T47D (cell line): Measurements from ENCODE around the gene PAPLN.
"Not testable (repeated sequence)": the region's sequence is repeated elsewhere in the genome, so short reads cannot be mapped to it uniquely, and the experiment has no call there.

Experiments used
- DNase-seq, 2 experiments: peaks; one replicate each; pipeline versions ENCODE4 v3.0.0 to v3.0.0-alpha.2; 2011 to 2012; ENCODE audit warnings: low read depth in 1 of 2, low spot score in 1 of 2
- JUND ChIP-seq: IDR thresholded peaks from 2 replicates; pipeline ENCODE4 v1.6.1; 2012; ENCODE audit warnings: low read depth
- in situ Hi-C: cut with HindIII; loops from 2 replicates; pipeline ENCODE4 v1.10.0; 2016; ENCODE audit warnings: low sequenced_read_pairs, low pct_unique_long_range_greater_than_20kb

PAPLN gene

GRCh38 chr14:73237219-73237785 lies at the start of gene PAPLN:
Gene PAPLN (plus strand): TSS chr14:73237506. CDS start chr14:73239779, 2,273 bp downstream.
- no peak for TF ChIP-seq JUND
- in situ Hi-C loops: no loop called here
- DNase-seq: no peak

- TF ChIP-seq JUND: no peak
- no peak for DNase-seq
These were observed 48.8 kb upstream of the PAPLN start for GRCh38 chr14:73188501-73188911.

GRCh38 chr14:73189651-73190050 lies 47.7 kb upstream of the PAPLN start:
- in situ Hi-C loops: no loop called here
- no peak for DNase-seq
- no peak for TF ChIP-seq JUND

More at GRCh38 chr14:73188501-73188911, 48.8 kb upstream of the PAPLN start:
- in situ Hi-C loops: no loop called here

GRCh38 chr14:73191441-73191840 lies 45.9 kb upstream of the PAPLN start:
- DNase-seq: no peak
- no peak for TF ChIP-seq JUND
- in situ Hi-C loops: no loop called here

- in situ Hi-C loops: not testable (repeated sequence)
These were observed 43.0 kb upstream of the PAPLN start for GRCh38 chr14:73194306-73194705.

GRCh38 chr14:73198253-73198652 lies 39.1 kb upstream of the PAPLN start:
- DNase-seq: no peak
- TF ChIP-seq JUND: no peak
- in situ Hi-C loops: no loop called here

More at GRCh38 chr14:73194306-73194705, 43.0 kb upstream of the PAPLN start:
- DNase-seq: not testable (repeated sequence)

- in situ Hi-C loops: no loop called here
- no peak for TF ChIP-seq JUND
- no peak for DNase-seq
These were observed 33.8 kb upstream of the PAPLN start for GRCh38 chr14:73203527-73203926.

GRCh38 chr14:73207615-73208014 lies 29.7 kb upstream of the PAPLN start:
- no peak for DNase-seq
- no peak for TF ChIP-seq JUND
- in situ Hi-C loops: no loop called here

GRCh38 chr14:73208390-73208789 lies 28.9 kb upstream of the PAPLN start:
- TF ChIP-seq JUND: no peak
- in situ Hi-C loops: no loop called here
- DNase-seq: no peak

- no peak for TF ChIP-seq JUND
- in situ Hi-C loops: no loop called here
These were observed 28.5 kb upstream of the PAPLN start for GRCh38 chr14:73208846-73209245.

GRCh38 chr14:73209953-73210352 lies 27.4 kb upstream of the PAPLN start:
- DNase-seq: no peak
- in situ Hi-C loops: no loop called here
- TF ChIP-seq JUND: no peak

More at GRCh38 chr14:73208846-73209245, 28.5 kb upstream of the PAPLN start:
- DNase-seq: no peak

- TF ChIP-seq JUND: no peak
- no peak for DNase-seq
- in situ Hi-C loops: no loop called here
These were observed 25.9 kb upstream of the PAPLN start for GRCh38 chr14:73211251-73212040.

GRCh38 chr14:73216030-73216429 lies 21.3 kb upstream of the PAPLN start:
- DNase-seq: no peak
- TF ChIP-seq JUND: no peak
- in situ Hi-C loops: no loop called here
